ENCODE results near the gene MTHFD1L.

DNA sequence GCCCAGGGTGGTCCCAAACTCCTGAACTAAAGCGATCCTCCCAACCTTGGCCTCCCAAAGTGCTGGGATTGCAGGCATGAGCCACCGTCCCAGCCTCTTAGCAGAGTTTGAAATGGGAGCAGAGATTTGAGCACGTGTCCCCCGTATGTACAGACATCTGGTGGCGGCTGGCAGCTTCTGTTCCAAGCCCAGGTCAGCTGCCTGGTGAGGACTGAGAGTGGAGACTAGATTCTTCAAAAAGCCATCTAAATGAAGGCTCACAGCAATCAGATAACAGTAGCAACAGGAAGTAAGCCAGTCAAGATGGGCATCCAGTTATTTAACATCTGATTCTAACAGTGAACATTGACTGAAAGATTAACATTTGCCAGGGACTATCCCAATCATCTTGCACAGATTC lies 246.2 kb downstream of the MTHFD1L start:
- TF ChIP-seq, protein P1, sequence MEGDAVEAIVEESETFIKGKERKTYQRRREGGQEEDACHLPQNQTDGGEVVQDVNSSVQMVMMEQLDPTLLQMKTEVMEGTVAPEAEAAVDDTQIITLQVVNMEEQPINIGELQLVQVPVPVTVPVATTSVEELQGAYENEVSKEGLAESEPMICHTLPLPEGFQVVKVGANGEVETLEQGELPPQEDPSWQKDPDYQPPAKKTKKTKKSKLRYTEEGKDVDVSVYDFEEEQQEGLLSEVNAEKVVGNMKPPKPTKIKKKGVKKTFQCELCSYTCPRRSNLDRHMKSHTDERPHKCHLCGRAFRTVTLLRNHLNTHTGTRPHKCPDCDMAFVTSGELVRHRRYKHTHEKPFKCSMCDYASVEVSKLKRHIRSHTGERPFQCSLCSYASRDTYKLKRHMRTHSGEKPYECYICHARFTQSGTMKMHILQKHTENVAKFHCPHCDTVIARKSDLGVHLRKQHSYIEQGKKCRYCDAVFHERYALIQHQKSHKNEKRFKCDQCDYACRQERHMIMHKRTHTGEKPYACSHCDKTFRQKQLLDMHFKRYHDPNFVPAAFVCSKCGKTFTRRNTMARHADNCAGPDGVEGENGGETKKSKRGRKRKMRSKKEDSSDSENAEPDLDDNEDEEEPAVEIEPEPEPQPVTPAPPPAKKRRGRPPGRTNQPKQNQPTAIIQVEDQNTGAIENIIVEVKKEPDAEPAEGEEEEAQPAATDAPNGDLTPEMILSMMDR (IDR thresholded peaks at IDR 0.05) = no peak
- TF ChIP-seq POLR2AphosphoS5 (IDR thresholded peaks at IDR 0.05) (no peak), EP300 (IDR thresholded peaks at IDR 0.05) (no peak), POLR2A (IDR thresholded peaks at IDR 0.05) (no peak)
